ENCODE results near the gene OXSM.

Gene OXSM

DNA sequence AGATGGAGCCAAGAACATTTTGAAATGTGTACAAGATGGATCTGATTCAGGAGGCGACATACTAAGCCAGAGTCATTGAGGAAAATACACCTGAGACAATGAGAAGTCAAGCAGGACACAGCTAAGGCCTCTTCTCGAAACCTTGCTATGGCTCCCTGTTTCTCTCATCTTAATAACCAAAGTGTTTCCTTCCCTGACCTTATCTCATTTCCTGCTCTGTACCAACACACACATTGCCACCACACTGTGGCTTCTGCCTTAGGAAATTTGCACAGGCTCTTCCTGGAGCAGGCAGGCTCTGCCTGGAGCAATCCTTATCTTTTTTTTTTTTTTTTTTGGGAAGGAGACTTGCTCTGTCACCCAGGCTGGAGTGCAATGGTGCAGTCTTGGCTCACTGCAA lies 36.6 kb downstream of the OXSM start:
- ChIA-PET CTCF (interaction anchor here (0.9 kb wide), 1 partner anchor 9 kb away, joined by 3 read pairs; no protein-coding TSS in a partner anchor), POLR2A (no interaction called here)
- no peak for DNase-seq (ENCODE audit: extremely low spot score)
- TF ChIP-seq, protein P1, sequence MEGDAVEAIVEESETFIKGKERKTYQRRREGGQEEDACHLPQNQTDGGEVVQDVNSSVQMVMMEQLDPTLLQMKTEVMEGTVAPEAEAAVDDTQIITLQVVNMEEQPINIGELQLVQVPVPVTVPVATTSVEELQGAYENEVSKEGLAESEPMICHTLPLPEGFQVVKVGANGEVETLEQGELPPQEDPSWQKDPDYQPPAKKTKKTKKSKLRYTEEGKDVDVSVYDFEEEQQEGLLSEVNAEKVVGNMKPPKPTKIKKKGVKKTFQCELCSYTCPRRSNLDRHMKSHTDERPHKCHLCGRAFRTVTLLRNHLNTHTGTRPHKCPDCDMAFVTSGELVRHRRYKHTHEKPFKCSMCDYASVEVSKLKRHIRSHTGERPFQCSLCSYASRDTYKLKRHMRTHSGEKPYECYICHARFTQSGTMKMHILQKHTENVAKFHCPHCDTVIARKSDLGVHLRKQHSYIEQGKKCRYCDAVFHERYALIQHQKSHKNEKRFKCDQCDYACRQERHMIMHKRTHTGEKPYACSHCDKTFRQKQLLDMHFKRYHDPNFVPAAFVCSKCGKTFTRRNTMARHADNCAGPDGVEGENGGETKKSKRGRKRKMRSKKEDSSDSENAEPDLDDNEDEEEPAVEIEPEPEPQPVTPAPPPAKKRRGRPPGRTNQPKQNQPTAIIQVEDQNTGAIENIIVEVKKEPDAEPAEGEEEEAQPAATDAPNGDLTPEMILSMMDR (IDR thresholded peaks at IDR 0.05; ENCODE audit: control extremely low read depth, extremely low read depth, low read depth, missing control alignments) = no peak

DNA sequence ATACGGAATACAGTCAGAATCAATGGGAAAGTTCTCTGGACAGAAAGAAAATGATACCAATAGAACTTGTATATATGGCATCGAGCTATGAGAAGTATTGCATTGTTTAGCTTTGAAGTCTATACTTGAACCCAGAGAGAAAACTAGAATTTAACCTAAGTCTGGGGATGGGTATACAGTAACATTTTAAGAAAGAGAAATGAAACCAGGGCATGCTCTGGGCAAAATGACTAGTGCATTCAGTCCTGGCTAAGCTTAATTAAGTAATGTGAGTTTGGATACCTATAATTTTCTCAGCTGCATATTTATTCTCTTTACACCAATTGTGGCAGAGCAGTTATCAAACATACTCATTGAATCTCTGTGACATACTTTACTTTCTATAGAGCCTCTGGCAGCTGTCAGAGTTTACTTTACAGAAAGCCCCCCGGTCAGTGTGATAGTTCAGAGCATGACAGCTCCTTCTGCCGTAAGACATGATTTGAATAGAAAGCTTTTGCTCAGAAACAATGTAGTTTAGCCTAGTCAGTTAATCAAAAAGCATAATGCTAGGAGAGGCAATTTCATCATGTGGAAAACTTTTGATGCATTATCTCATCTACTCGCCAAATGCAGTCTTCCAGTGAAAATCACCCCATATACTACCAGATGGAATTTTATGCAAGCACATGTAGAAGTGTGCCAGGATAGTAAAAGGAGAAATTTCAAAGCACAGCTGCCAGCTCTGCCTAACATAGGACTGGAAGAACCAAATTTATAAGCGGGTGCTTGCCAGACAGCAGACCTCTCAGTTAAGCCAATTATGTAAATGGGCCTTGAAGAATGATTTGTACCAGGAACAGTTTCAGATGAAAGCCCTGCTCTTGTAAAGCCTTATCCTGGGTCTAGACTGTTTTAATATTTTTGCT lies 40.7 kb downstream of the OXSM start:
- ChIA-PET CTCF (interaction anchor here (0.8 to 2.5 kb wide), 7 partner anchors 10 to 182 kb away, joined by 3 to 19 read pairs (median 4); no protein-coding TSS in a partner anchor), POLR2A (no interaction called here)
- DNase-seq (ENCODE audit: extremely low spot score) = no peak
- TF ChIP-seq, protein P1 (IDR thresholded peaks at IDR 0.05; ENCODE audit: control extremely low read depth, extremely low read depth, low read depth, missing control alignments) = no peak

DNA sequence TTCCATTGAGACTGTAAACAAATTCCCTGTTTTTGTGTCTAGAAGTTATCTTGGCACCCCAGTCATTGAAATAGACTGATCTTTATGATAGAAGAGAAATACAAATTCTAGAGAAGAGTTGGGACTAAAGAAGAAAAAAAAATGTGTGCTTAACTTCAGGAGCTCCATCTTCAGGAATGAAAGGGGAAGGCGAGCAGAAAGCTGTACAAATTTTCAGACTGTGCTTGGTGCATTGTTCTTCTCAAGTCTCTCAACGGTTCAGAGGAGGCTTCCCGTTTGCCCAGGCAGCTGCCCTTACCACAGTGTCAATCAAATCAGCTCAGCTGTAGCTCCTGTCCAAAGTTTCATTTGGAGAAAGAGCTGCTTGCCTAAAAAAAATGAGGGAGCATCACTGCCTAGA lies 41.7 kb downstream of the OXSM start:
- TF ChIP-seq, protein P1 (IDR thresholded peaks at IDR 0.05; ENCODE audit: control extremely low read depth, extremely low read depth, low read depth, missing control alignments) = peak; percentile 28
- no peak for DNase-seq (ENCODE audit: extremely low spot score)
- CTCF ChIA-PET = interaction anchor here (1.3 to 2.5 kb wide), 5 partner anchors 15 to 183 kb away, joined by 3 to 19 read pairs (median 5); no protein-coding TSS in a partner anchor
- POLR2A ChIA-PET = no interaction called here

DNA sequence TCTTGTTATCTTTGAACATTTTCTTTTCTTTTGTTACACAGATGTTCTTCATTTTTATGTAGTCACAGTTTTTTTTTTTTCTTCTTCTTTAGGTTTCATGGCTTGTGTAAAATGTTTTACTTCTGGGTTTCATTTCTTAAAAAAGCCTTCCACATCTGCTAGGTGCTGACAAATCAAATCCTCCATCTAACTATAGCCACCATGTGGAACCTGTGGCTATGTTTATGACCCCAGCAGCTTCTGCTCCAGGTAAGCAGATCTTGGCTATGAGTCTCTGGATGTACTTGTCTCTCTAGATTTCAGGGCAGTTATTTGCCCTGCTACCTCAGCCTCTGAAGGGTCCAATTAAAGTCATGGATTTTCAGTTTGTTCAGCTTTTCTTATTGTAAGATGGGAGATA lies 44.5 kb downstream of the OXSM start:
- DNase-seq (ENCODE audit: extremely low spot score) = peak; percentile 22
- TF ChIP-seq, protein P1 (IDR thresholded peaks at IDR 0.05; ENCODE audit: control extremely low read depth, extremely low read depth, low read depth, missing control alignments) = no peak
- POLR2A ChIA-PET = no interaction called here
- CTCF ChIA-PET = interaction anchor here (1.0 to 3.7 kb wide), 3 partner anchors 11 to 30 kb away, joined by 3 to 16 read pairs (median 5); no protein-coding TSS in a partner anchor

DNA sequence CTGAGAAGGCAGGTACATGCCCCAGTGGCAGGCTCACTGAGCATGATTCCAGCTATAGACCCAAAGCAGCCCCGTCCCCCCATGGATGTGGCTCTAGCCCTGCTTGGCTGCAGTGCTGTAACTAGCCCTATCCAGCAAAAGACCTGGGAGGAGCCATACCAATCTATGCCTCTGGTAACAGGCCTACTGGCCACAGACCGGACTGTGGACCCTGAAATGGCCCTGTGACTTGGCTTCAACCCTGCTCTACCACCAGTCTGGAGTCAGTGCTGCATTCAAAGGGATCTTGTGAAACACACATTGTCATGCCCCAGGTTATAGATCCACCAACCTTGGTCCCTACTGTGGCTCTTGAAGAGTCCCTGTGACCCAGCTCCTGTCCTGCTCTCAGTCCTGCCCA lies 46.7 kb downstream of the OXSM start:
- DNase-seq (ENCODE audit: extremely low spot score) = no peak
- POLR2A ChIA-PET = no interaction called here
- TF ChIP-seq, protein P1 (IDR thresholded peaks at IDR 0.05; ENCODE audit: control extremely low read depth, extremely low read depth, low read depth, missing control alignments) = no peak
- CTCF ChIA-PET = interaction anchor here (1.3 to 3.7 kb wide), 3 partner anchors 9 to 18 kb away, joined by 3 to 16 read pairs (median 5); no protein-coding TSS in a partner anchor

DNA sequence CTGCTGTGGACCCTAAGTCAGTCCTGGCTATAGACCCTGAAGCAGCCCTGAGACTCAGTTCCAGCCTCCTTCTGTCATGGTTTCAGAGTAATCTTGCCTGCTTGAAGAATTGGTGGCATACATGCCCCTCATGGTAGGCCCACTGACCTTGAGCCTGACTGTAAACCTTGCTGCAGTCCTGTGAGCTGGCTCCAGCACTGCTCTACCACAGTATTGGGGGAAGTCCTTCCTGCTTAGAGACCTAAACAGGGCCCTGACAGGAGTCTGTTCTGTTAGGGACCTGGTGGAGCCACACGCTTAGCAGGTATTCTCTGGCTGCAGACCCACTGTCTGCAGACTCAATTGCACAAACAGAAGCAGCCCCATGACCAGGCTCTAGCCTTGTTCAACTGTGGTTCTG lies 47.1 kb downstream of the OXSM start:
- CTCF ChIA-PET = interaction anchor here (1.1 to 3.7 kb wide), 4 partner anchors 13 to 47 kb away, joined by 3 to 16 read pairs (median 4); no protein-coding TSS in a partner anchor
- DNase-seq (ENCODE audit: extremely low spot score) = no peak
- TF ChIP-seq, protein P1 (IDR thresholded peaks at IDR 0.05; ENCODE audit: control extremely low read depth, extremely low read depth, low read depth, missing control alignments) = no peak
- POLR2A ChIA-PET = no interaction called here

Data from GM10248 (cell line).